Loucy (cell line): Measurements from ENCODE around the gene ABCB1.

Experiments
- H2AFZ ChIP-seq: fragments of 200-600 bp; sonication (generic); 2 replicates; pipeline ENCODE4 v1.6.0; 2016; ENCODE audit warnings: antibody characterized with exemption, mild to moderate bottlenecking, low read length, moderate library complexity
- H3F3A ChIP-seq: fragments of 200-600 bp; 2 replicates; pipeline ENCODE4 v1.6.0; 2016; ENCODE audit warnings: antibody characterized with exemption, low read depth, mild to moderate bottlenecking
- H3K27me3 ChIP-seq: fragments of 200-600 bp; sonication (generic); 2 replicates; pipeline ENCODE4 v1.6.1; 2014; ENCODE audit warnings: low read length, mild to moderate bottlenecking; ENCODE audit not compliant: insufficient read depth, poor library complexity, severe bottlenecking
- H3K36me3 ChIP-seq: fragments of 200-600 bp; sonication (generic); 2 replicates; pipeline ENCODE4 v1.6.1; 2016; ENCODE audit warnings: low read length; ENCODE audit not compliant: insufficient read depth
- H3K4me1 ChIP-seq: fragments of 200-600 bp; sonication (generic); 2 replicates; pipeline ENCODE4 v1.5.1; 2014; ENCODE audit warnings: low read length, mild to moderate bottlenecking; ENCODE audit not compliant: insufficient read depth, poor library complexity, severe bottlenecking
- H3K4me2 ChIP-seq: fragments of 200-600 bp; sonication (generic); 2 replicates; pipeline ENCODE4 v1.6.0; 2014; ENCODE audit warnings: antibody characterized with exemption, low read length, low read depth, mild to moderate bottlenecking; ENCODE audit not compliant: poor library complexity, severe bottlenecking
- H3K4me3 ChIP-seq: fragments of 200-600 bp; sonication (generic); 2 replicates; pipeline ENCODE4 v1.5.1; 2014; ENCODE audit warnings: low read length, mild to moderate bottlenecking, mixed read lengths; ENCODE audit not compliant: poor library complexity, severe bottlenecking
- H3K79me2 ChIP-seq: fragments of 200-600 bp; sonication (generic); 2 replicates; pipeline ENCODE4 v1.6.1; 2014; ENCODE audit warnings: low read length; ENCODE audit not compliant: insufficient read depth
- H3K9ac ChIP-seq: fragments of 200-600 bp; sonication (generic); 2 replicates; pipeline ENCODE4 v1.6.0; 2014; ENCODE audit warnings: mild to moderate bottlenecking, low read depth, low read length, moderate library complexity; ENCODE audit not compliant: poor library complexity, severe bottlenecking
- H3K9me2 ChIP-seq: fragments of 200-600 bp; sonication (generic); replicated peaks from 2 replicates; pipeline ENCODE4 v1.6.1; 2016; ENCODE audit warnings: low read depth, low read length, mixed read lengths
- H3K9me3 ChIP-seq: fragments of 200-600 bp; sonication (generic); 2 replicates; pipeline ENCODE4 v1.6.1; 2014; ENCODE audit warnings: mild to moderate bottlenecking, antibody characterized with exemption, low read length, low read depth; ENCODE audit not compliant: insufficient read depth
- H4K20me1 ChIP-seq: fragments of 200-600 bp; sonication (generic); 2 replicates; pipeline ENCODE4 v1.6.0; 2014; ENCODE audit warnings: antibody characterized with exemption, low read length, mild to moderate bottlenecking; ENCODE audit not compliant: insufficient read depth, poor library complexity, severe bottlenecking
- EZH2phosphoT487 ChIP-seq: fragments of 200-600 bp; IDR thresholded peaks from 2 replicates; pipeline ENCODE4 v1.6.1; 2018; ENCODE audit warnings: antibody characterized with exemption, mild to moderate bottlenecking, moderate library complexity, borderline replicate concordance
- TF ChIP-seq, protein P1 (sequence below): fragments of 200-600 bp; sonication (generic); conservative IDR thresholded peaks from 2 replicates; pipeline ENCODE4 v1.5.1; 2014; ENCODE audit warnings: mild to moderate bottlenecking, antibody characterized with exemption, low read length

ABCB1 gene

DNA sequence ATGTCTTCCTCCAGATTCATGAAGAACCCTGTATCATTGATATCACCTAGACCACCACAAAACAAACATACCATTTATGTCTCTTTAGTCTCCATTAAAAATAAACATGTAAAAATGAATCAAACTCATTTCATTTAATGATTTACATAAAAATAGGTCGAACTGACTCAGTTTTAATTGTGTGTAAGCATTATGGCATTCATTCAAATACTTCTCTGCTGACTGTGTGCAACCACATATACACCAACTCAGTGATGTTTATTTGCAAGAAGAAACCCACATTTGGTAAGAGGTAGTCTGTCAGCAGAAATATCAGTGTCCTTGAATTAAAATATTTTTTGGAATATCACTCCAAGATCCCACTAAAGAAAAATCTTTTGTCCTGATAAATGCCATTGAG lies 30.5 kb downstream of the ABCB1 start:
- H3K9me3 ChIP-seq = no peaks in the 10 kb centered on the region
- no peaks in the 10 kb centered on the region for H3K36me3 ChIP-seq
- no peaks in the 10 kb centered on the region for H3F3A ChIP-seq
- H3K79me2 ChIP-seq = no peaks in the 10 kb centered on the region
- H3K4me2 ChIP-seq = no peak overlapping the region
- H3K9ac ChIP-seq = no peak overlapping the region
- H4K20me1 ChIP-seq = no peaks in the 10 kb centered on the region
- no peak overlapping the region for H2AFZ ChIP-seq
- TF ChIP-seq, protein P1, sequence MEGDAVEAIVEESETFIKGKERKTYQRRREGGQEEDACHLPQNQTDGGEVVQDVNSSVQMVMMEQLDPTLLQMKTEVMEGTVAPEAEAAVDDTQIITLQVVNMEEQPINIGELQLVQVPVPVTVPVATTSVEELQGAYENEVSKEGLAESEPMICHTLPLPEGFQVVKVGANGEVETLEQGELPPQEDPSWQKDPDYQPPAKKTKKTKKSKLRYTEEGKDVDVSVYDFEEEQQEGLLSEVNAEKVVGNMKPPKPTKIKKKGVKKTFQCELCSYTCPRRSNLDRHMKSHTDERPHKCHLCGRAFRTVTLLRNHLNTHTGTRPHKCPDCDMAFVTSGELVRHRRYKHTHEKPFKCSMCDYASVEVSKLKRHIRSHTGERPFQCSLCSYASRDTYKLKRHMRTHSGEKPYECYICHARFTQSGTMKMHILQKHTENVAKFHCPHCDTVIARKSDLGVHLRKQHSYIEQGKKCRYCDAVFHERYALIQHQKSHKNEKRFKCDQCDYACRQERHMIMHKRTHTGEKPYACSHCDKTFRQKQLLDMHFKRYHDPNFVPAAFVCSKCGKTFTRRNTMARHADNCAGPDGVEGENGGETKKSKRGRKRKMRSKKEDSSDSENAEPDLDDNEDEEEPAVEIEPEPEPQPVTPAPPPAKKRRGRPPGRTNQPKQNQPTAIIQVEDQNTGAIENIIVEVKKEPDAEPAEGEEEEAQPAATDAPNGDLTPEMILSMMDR = no peak
- TF ChIP-seq EZH2phosphoT487 = no peak
- H3K27me3 ChIP-seq = no peaks in the 10 kb centered on the region
- H3K4me3 ChIP-seq = no peak overlapping the region
- H3K9me2 ChIP-seq = no peaks in the 10 kb centered on the region
- no peaks in the 10 kb centered on the region for H3K4me1 ChIP-seq

DNA sequence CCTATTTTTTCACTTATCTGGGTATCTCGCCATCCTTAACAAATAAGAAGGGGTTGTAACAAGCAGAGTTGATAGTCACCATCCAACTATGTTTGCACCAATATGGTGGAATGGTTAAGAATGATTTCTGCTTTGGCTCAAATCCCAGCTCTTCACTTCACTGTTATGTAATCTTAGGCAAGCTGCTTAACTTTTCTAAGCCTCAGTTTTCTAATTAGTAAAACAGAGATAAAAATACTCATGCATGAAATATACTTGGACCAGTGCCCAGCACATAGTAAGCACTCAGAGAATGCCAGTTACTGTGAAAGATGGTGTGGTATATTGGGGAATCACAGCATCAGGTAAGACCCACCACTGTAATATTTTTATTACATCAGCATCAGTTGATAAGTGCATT lies 33.6 kb downstream of the ABCB1 start:
- no peaks in the 10 kb centered on the region for H3K36me3 ChIP-seq
- no peak overlapping the region for H3K4me3 ChIP-seq
- no peaks in the 10 kb centered on the region for H3K79me2 ChIP-seq
- H3K4me1 ChIP-seq = no peaks in the 10 kb centered on the region
- no peak for TF ChIP-seq EZH2phosphoT487
- TF ChIP-seq, protein P1 = no peak
- H3K4me2 ChIP-seq = no peak overlapping the region
- H3F3A ChIP-seq = no peaks in the 10 kb centered on the region
- H2AFZ ChIP-seq = no peak overlapping the region
- no peaks in the 10 kb centered on the region for H4K20me1 ChIP-seq
- no peaks in the 10 kb centered on the region for H3K9me2 ChIP-seq
- no peaks in the 10 kb centered on the region for H3K9me3 ChIP-seq
- H3K27me3 ChIP-seq = no peaks in the 10 kb centered on the region
- no peak overlapping the region for H3K9ac ChIP-seq

GRCh38 chr7:87566311-87566900 lies 34.3 kb downstream of the ABCB1 start:
- Histone ChIP-seq H3K4me3 (no peak overlapping the region), H3K79me2 (no peaks in the 10 kb centered on the region), H3K27me3 (no peaks in the 10 kb centered on the region), H3F3A (no peaks in the 10 kb centered on the region), H3K4me1 (no peaks in the 10 kb centered on the region), H3K9me2 (no peaks in the 10 kb centered on the region), H4K20me1 (no peaks in the 10 kb centered on the region), H3K9ac (no peak overlapping the region), H3K36me3 (no peaks in the 10 kb centered on the region), H2AFZ (no peak overlapping the region), H3K9me3 (no peaks in the 10 kb centered on the region), H3K4me2 (no peak overlapping the region)
- TF ChIP-seq, protein P1 = no peak
- TF ChIP-seq EZH2phosphoT487 = no peak
